Measurements from ENCODE around the gene GABRE. TPM values are rescaled to one million over a fixed set of nuclear protein-coding genes. Genes with fewer than 3 reads are reported as not detected.

GABRE gene
- total and polyA plus RNA-seq, 2 of the 13 experiments (the other 11 are each of a cell fraction or from before 2014, with no cell fraction given): 12.2 to 66.2 TPM

GRCh38 chrX:151954730-151955129 lies 19.7 kb downstream of the GABRE start:
- ChIA-PET POLR2A (no interaction called here), CTCF (ENCODE audit: low intra/inter-chr PET ratio, low total read pairs) (no interaction called here)
- intact Hi-C loops (cut with micrococcal nuclease; ENCODE audit: unreplicated experiment): no loop called here
- H3K4me3 ChIP-seq (replicated peaks in 1 of 3; ENCODE audit: insufficient read depth in 1 of 3, low read depth in 2 of 3, low read length in 3 of 3): no peak overlapping the region
- 98% methylated on average over 7 of the region's 15 CpGs for WGBS (ENCODE audit: low lambda C conversion rate)
- no TSS peak for BruUV-seq (replicated peaks)
- ATAC-seq: no peak
- in situ Hi-C loops (cut with HindIII; ENCODE audit: extremely low pct_ligation_motif_present, low pct_unique_long_range_greater_than_20kb): no loop called here
- H3K4me1 ChIP-seq (ENCODE audit: insufficient read depth, low read length): no peaks in the 10 kb centered on the region
- H3K9me3 ChIP-seq (ENCODE audit: low read length): no peaks in the 10 kb centered on the region
- peaks cover 5 to 14% of the 10 kb centered on the region in 2 experiments; a peak in 4 of 5 replicates for H3K36me3 ChIP-seq (replicated peaks in 1 of 2; ENCODE audit: control insufficient read depth in 1 of 2, insufficient read depth in 2 of 2, low read length in 2 of 2)
- no peak overlapping the region for H3K9ac ChIP-seq (ENCODE audit: insufficient read depth, low read depth, low read length)
- H3K27ac ChIP-seq (ENCODE audit: extremely low read length, insufficient read depth, low read length): no peak overlapping the region
- no peak overlapping the region for H3K4me2 ChIP-seq (ENCODE audit: low read depth, low read length)
- no peaks in the 10 kb centered on the region for H3K27me3 ChIP-seq (ENCODE audit: control insufficient read depth in 1 of 2, insufficient read depth in 2 of 2, low read length in 2 of 2)
- no peaks in the 10 kb centered on the region for H3K79me2 ChIP-seq (ENCODE audit: insufficient read depth, low read length)
- H2AFZ ChIP-seq (ENCODE audit: low read length): no peak overlapping the region
- no peak for FAIRE-seq
- DNase-seq (ENCODE audit: low spot score): no peak
- H4K20me1 ChIP-seq (ENCODE audit: insufficient read depth, low read length): no peaks in the 10 kb centered on the region
- TF ChIP-seq ZNF557 (CRISPR knock-in tag; IDR thresholded peaks at IDR 0.05) (no peak), ZNF317 (CRISPR knock-in tag; IDR thresholded peaks at IDR 0.05) (no peak), PBX3 (CRISPR knock-in tag; IDR thresholded peaks at IDR 0.05; ENCODE audit: borderline replicate concordance) (no peak), PAX8 (CRISPR knock-in tag; IDR thresholded peaks at IDR 0.05; ENCODE audit: borderline replicate concordance) (no peak), ZNF260 (CRISPR knock-in tag; IDR thresholded peaks at IDR 0.05; ENCODE audit: borderline replicate concordance, low read depth) (no peak), MIER2 (CRISPR knock-in tag; IDR thresholded peaks at IDR 0.05) (no peak), ZNF414 (CRISPR knock-in tag; IDR thresholded peaks at IDR 0.05) (no peak), SNAPC5 (CRISPR knock-in tag; IDR thresholded peaks at IDR 0.05; ENCODE audit: borderline replicate concordance) (no peak), ZIK1 (CRISPR knock-in tag; IDR thresholded peaks at IDR 0.05; ENCODE audit: borderline replicate concordance, low read depth) (no peak), PAF1 (CRISPR knock-in tag; IDR thresholded peaks at IDR 0.05) (no peak), ZNF878 (CRISPR knock-in tag; IDR thresholded peaks at IDR 0.05) (no peak), ZFP36L2 (CRISPR knock-in tag; IDR thresholded peaks at IDR 0.05) (no peak)
- TF ChIP-seq, protein P1, sequence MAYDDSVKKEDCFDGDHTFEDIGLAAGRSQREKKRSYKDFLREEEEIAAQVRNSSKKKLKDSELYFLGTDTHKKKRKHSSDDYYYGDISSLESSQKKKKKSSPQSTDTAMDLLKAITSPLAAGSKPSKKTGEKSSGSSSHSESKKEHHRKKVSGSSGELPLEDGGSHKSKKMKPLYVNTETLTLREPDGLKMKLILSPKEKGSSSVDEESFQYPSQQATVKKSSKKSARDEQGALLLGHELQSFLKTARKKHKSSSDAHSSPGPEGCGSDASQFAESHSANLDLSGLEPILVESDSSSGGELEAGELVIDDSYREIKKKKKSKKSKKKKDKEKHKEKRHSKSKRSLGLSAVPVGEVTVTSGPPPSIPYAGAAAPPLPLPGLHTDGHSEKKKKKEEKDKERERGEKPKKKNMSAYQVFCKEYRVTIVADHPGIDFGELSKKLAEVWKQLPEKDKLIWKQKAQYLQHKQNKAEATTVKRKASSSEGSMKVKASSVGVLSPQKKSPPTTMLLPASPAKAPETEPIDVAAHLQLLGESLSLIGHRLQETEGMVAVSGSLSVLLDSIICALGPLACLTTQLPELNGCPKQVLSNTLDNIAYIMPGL (CRISPR knock-in tag; IDR thresholded peaks at IDR 0.05; ENCODE audit: borderline replicate concordance in 1 of 2, low read depth in 1 of 2): no peak
- TF ChIP-seq, protein P2, sequence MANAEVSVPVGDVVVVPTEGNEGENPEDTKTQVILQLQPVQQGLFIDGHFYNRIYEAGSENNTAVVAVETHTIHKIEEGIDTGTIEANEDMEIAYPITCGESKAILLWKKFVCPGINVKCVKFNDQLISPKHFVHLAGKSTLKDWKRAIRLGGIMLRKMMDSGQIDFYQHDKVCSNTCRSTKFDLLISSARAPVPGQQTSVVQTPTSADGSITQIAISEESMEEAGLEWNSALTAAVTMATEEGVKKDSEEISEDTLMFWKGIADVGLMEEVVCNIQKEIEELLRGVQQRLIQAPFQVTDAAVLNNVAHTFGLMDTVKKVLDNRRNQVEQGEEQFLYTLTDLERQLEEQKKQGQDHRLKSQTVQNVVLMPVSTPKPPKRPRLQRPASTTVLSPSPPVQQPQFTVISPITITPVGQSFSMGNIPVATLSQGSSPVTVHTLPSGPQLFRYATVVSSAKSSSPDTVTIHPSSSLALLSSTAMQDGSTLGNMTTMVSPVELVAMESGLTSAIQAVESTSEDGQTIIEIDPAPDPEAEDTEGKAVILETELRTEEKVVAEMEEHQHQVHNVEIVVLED (CRISPR knock-in tag; IDR thresholded peaks at IDR 0.05; ENCODE audit: borderline replicate concordance): no peak
- TF ChIP-seq, protein P3, sequence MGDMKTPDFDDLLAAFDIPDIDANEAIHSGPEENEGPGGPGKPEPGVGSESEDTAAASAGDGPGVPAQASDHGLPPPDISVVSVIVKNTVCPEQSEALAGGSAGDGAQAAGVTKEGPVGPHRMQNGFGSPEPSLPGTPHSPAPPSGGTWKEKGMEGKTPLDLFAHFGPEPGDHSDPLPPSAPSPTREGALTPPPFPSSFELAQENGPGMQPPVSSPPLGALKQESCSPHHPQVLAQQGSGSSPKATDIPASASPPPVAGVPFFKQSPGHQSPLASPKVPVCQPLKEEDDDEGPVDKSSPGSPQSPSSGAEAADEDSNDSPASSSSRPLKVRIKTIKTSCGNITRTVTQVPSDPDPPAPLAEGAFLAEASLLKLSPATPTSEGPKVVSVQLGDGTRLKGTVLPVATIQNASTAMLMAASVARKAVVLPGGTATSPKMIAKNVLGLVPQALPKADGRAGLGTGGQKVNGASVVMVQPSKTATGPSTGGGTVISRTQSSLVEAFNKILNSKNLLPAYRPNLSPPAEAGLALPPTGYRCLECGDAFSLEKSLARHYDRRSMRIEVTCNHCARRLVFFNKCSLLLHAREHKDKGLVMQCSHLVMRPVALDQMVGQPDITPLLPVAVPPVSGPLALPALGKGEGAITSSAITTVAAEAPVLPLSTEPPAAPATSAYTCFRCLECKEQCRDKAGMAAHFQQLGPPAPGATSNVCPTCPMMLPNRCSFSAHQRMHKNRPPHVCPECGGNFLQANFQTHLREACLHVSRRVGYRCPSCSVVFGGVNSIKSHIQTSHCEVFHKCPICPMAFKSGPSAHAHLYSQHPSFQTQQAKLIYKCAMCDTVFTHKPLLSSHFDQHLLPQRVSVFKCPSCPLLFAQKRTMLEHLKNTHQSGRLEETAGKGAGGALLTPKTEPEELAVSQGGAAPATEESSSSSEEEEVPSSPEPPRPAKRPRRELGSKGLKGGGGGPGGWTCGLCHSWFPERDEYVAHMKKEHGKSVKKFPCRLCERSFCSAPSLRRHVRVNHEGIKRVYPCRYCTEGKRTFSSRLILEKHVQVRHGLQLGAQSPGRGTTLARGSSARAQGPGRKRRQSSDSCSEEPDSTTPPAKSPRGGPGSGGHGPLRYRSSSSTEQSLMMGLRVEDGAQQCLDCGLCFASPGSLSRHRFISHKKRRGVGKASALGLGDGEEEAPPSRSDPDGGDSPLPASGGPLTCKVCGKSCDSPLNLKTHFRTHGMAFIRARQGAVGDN (CRISPR knock-in tag; IDR thresholded peaks at IDR 0.05): no peak

Measured in HepG2 (cell line).